Body of pancreas (tissue), 4 donors: ENCODE measurements around the gene CHORDC1.
"Not testable (repeated sequence)": the region's sequence is repeated elsewhere in the genome, so short reads cannot be mapped to it uniquely, and the experiment has no call there.

ENCODE experiments used
- CTCF ChIP-seq, 7 experiments: fragments of 450-650 bp in 4 of 7; fragments of 200-600 bp in 3 of 7; sonication (generic) in 3 of 7; IDR thresholded peaks; one replicate each; pipeline ENCODE4 v1.5.1; 2016 to 2019; ENCODE audit warnings: antibody characterized with exemption in 7 of 7
- POLR2A ChIP-seq, 3 donors: fragments of 450-650 bp; IDR thresholded peaks; one replicate each; pipeline ENCODE4 v1.6.1; 2016; ENCODE audit warnings: antibody characterized with exemption in 3 of 3, mild to moderate bottlenecking in 2 of 3

- TF ChIP-seq POLR2A, CTCF (IDR thresholded peaks at IDR 0.05): not testable (repeated sequence)
Measured at GRCh38 chr11:90167704-90168103, 55.1 kb downstream of the CHORDC1 start.
